Activated naive CD4-positive, alpha-beta T cell treated with anti-CD3 and anti-CD28 coated beads for 36 hours (primary cell): Measurements from ENCODE around the gene SLC35G6. TPM values are rescaled to one million over a fixed set of nuclear protein-coding genes. Genes with fewer than 3 reads are reported as not detected.
A peak's percentile ranks its signal among the peaks of the same experiment; 100 is the strongest.

Source experiments
- CTCF ChIA-PET: fragments of 350-600 bp; sonication (Branson Sonifier 250); formaldehyde crosslinking; loops from one replicate; lab custom pipeline; 2021; ENCODE audit warnings: antibody characterized with exemption; lab: Charles Lee
- DNase-seq: peaks from one replicate; pipeline ENCODE4 v3.0.0-alpha.2; 2020
- H3K27ac Mint-ChIP-seq: one replicate; pipeline ENCODE4 v1.8.0; 2021; ENCODE audit warnings: mild to moderate bottlenecking, mixed read lengths
- H3K27me3 Mint-ChIP-seq: one replicate; pipeline ENCODE4 v1.8.0; 2021; ENCODE audit warnings: low read depth, mixed read lengths
- H3K36me3 Mint-ChIP-seq: one replicate; pipeline ENCODE4 v1.8.0; 2021; ENCODE audit warnings: low read depth, mixed read lengths
- H3K4me1 Mint-ChIP-seq: one replicate; pipeline ENCODE4 v1.8.0; 2021; ENCODE audit warnings: low read depth, mixed read lengths
- H3K4me3 Mint-ChIP-seq: one replicate; pipeline ENCODE4 v1.8.0; 2021; ENCODE audit warnings: mild to moderate bottlenecking, moderate library complexity, mixed read lengths
- H3K9me3 Mint-ChIP-seq: one replicate; pipeline ENCODE4 v1.8.0; 2021; ENCODE audit warnings: mixed read lengths
- intact Hi-C: fragments of 100-400 bp; cut with micrococcal nuclease; formaldehyde crosslinking; loops from one replicate; pipeline ENCODE4 v1.15.1; 2023
- total RNA-seq, 2 experiments: library from RNA; stranded (reverse); gene quantifications; one replicate each; pipeline ENCODE4 v1.2.3, GENCODE V29; 2021

Gene SLC35G6
- total RNA-seq, 2 experiments from 2014 or later = not detected

DNA sequence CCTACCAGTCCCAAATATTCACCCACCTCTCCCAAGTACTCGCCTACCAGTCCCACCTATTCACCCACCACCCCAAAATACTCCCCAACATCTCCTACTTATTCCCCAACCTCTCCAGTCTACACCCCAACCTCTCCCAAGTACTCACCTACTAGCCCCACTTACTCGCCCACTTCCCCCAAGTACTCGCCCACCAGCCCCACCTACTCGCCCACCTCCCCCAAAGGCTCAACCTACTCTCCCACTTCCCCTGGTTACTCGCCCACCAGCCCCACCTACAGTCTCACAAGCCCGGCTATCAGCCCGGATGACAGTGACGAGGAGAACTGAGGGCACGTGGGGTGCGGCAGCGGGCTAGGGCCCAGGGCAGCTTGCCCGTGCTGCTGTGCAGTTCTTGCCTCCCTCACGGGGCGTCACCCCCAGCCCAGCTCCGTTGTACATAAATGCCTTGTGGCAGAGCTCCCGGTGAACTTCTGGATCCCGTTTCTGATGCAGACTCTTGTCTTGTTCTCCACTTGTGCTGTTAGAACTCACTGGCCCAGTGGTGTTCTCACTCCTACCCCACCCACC, 32.7 kb downstream of the SLC35G6 start:
- no peak overlapping the region for H3K27ac Mint-ChIP-seq
- H3K27me3 Mint-ChIP-seq = no peaks in the 10 kb centered on the region
- CTCF ChIA-PET = interaction anchor here (0.5 to 4.8 kb wide), 27 partner anchors 9 to 282 kb away, joined by 3 to 96 read pairs (median 4); partner anchors contain the start of genes FXR2, SENP3, TNFSF12 and TNFSF13
- no peak for DNase-seq
- H3K4me1 Mint-ChIP-seq = peaks cover 2% of the 10 kb centered on the region
- intact Hi-C loops = loop anchor here (1.0 to 10.0 kb wide), 3 partner anchors 47 to 171 kb away; partner anchors contain the start of genes SENP3, TP53 and WRAP53
- no peaks in the 10 kb centered on the region for H3K9me3 Mint-ChIP-seq
- H3K4me3 Mint-ChIP-seq = no peak overlapping the region
- H3K36me3 Mint-ChIP-seq = peaks cover 38% of the 10 kb centered on the region

DNA sequence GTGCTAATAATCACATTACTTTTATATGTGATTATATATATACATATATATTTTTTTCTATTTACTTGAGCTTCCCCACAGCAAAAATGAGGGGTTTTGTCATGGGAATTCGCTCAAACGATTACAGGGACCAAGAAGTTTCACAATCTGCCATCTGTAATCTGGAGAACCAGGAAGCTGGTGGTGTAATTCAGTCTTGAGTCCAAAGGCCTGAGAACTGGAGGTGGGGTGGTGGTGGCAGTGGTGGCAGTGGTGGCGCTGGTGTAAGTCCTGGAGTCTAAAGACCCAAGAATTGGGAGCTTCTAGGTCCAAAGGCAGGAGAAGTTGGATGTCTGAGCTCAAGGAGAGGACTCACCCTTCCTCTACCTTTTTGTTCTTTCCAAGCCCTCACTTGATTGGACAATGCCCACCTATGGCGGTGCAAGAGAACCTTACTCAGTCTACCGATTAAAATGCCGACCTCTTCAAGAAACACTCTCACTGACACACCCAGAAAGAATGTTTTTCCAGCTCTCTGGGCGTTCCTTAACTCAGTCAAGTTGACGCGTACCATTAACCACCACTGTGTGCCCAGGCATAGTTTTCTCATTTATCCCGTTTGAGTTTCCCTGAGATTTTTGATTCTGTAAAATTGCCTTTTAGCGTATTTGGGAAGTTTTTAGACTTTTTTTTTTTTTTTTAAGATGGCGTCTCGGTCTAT, 34.8 kb downstream of the SLC35G6 start:
- Mint-ChIP-seq H3K9me3 (no peaks in the 10 kb centered on the region), H3K27ac (no peak overlapping the region), H3K27me3 (no peaks in the 10 kb centered on the region), H3K36me3 (peaks cover 17% of the 10 kb centered on the region), H3K4me1 (peaks cover 2% of the 10 kb centered on the region), H3K4me3 (no peak overlapping the region)
- intact Hi-C loops = loop anchor here (10.0 kb wide), 1 partner anchor 169 kb away; the partner anchor contains the start of genes TP53 and WRAP53
- no peak for DNase-seq
- CTCF ChIA-PET = interaction anchor here (0.6 to 4.8 kb wide), 14 partner anchors 8 to 160 kb away, joined by 3 to 96 read pairs (median 4); partner anchors contain the start of genes FGF11, SENP3, TMEM95 and TNFSF13

DNA sequence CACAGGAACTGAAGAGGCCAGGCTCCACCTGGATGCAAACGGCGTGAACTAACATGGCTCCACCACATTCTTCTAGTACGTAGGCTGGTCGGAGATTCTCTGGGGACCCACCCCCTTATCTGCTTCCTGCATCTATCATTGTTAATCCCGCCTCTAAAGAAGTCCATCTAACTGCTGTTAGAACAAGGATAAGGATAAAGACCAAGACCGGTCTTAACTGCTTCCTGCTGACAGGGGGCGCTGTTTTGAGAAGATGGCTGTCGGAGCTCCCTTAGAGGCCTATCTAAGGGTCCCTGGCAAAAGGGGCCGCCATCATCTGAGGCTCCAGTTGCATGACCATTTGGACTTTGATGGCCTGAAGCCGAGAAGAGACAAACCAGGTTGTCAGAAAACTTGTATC, 41.8 kb downstream of the SLC35G6 start:
- H3K27ac Mint-ChIP-seq = no peak overlapping the region
- intact Hi-C loops = loop anchor here (1.0 kb wide), 1 partner anchor 38 kb away; the partner anchor contains the start of gene SENP3
- DNase-seq = peak; percentile 62
- CTCF ChIA-PET = interaction anchor here (0.7 to 2.6 kb wide), 12 partner anchors 8 to 322 kb away, joined by 3 to 31 read pairs (median 3); partner anchors contain the start of genes FXR2 and SENP3
- H3K4me1 Mint-ChIP-seq = no peaks in the 10 kb centered on the region
- H3K9me3 Mint-ChIP-seq = peaks cover 6% of the 10 kb centered on the region
- no peaks in the 10 kb centered on the region for H3K27me3 Mint-ChIP-seq
- no peaks in the 10 kb centered on the region for H3K36me3 Mint-ChIP-seq
- H3K4me3 Mint-ChIP-seq = no peak overlapping the region

- Mint-ChIP-seq H3K9me3 (peaks cover 15% of the 10 kb centered on the region), H3K4me1 (no peaks in the 10 kb centered on the region), H3K27me3 (no peaks in the 10 kb centered on the region), H3K36me3 (no peaks in the 10 kb centered on the region), H3K4me3 (no peak overlapping the region), H3K27ac (no peak overlapping the region)
- intact Hi-C loops = no loop called here
- DNase-seq = no peak
- CTCF ChIA-PET = no interaction called here
These were observed 47.6 kb downstream of the SLC35G6 start for GRCh38 chr17:7528842-7529241.

DNA sequence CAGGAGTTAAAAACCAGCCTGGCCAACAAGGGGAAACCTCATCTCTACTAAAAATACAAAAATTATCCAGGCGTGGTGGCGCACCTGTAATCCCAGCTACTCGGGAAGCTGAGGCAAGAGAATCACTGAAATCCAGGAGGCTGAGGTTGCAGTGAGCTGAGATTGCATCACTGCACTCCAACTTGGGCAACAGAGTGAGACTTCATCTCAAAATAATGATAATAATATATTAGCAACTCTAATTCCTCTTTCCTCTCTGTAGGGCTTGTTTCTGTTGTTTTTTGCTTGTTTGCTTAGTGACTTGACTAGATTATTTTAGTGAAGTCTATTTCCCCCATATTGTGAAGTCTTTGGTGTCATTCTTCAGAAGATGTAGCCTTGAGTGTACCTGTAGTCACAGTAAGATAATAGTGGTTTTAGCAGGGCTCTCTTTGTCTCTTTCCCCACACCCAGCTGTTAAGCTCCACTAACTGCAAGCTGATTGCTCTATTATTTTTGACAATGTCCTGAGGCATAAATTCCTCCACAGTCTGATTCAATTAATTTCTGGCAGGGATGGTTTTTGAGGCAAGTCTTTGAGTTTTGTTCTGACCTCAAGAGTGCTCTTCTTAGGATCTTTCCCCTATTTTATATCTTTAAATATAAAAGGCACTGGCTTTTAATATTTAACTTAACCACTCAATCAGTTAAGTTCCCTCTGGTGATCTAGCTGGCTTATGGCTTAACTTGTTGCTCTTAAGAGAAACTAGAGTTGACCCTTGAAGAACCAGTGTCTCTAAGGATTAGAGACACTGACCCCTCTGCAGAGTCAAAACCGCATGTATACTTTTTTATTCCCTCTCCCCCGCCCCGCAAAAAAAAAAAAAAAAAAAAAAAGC, 49.0 kb downstream of the SLC35G6 start:
- no peak for DNase-seq
- H3K36me3 Mint-ChIP-seq = no peaks in the 10 kb centered on the region
- H3K4me3 Mint-ChIP-seq = no peak overlapping the region
- no peak overlapping the region for H3K27ac Mint-ChIP-seq
- peaks cover 15% of the 10 kb centered on the region for H3K9me3 Mint-ChIP-seq
- intact Hi-C loops = no loop called here
- CTCF ChIA-PET = interaction anchor here (0.5 to 1.0 kb wide), 3 partner anchors 28 to 50 kb away, joined by 3 to 4 read pairs (median 4); no protein-coding TSS in a partner anchor
- H3K27me3 Mint-ChIP-seq = no peaks in the 10 kb centered on the region
- no peaks in the 10 kb centered on the region for H3K4me1 Mint-ChIP-seq

Other genes with a start within 250 kb of the SLC35G6 start
- 10 to 100 TPM; 26.7 to 29.4 TPM for gene DVL2, start 246.9 kb upstream of the SLC35G6 start, total RNA-seq
- gene PHF23, start 242.0 kb upstream of the SLC35G6 start, total RNA-seq = 10 to 100 TPM in 1 of 2 experiments, 1 to 10 TPM in 1; 8.4 to 10.0 TPM
- gene GABARAP, start 239.0 kb upstream of the SLC35G6 start, total RNA-seq = 100 to 1,000 TPM; 137 to 152 TPM
- 100 to 1,000 TPM; 147 to 152 TPM for gene CTDNEP1, start 229.7 kb upstream of the SLC35G6 start, total RNA-seq
- 10 to 100 TPM; 52.4 to 53.5 TPM for gene ELP5, start 229.2 kb upstream of the SLC35G6 start, total RNA-seq
- under 1 TPM in 1 of 2 experiments, not detected in 1; 0.40 TPM for gene CLDN7, start 219.0 kb upstream of the SLC35G6 start, total RNA-seq
- gene SLC2A4, start 199.7 kb upstream of the SLC35G6 start, total RNA-seq = under 1 TPM; 0.19 to 0.37 TPM
- under 1 TPM; 0.45 to 0.52 TPM for gene YBX2, start 186.8 kb upstream of the SLC35G6 start, total RNA-seq
- 100 to 1,000 TPM; 757 to 792 TPM for gene EIF5A, start 173.8 kb upstream of the SLC35G6 start, total RNA-seq
- 10 to 100 TPM; 28.2 to 32.2 TPM for gene GPS2, start 166.1 kb upstream of the SLC35G6 start, total RNA-seq
- gene NEURL4, start 152.1 kb upstream of the SLC35G6 start, total RNA-seq = 10 to 100 TPM; 21.9 to 22.5 TPM
- 100 to 1,000 TPM; 309 to 320 TPM for gene ACAP1, start 144.9 kb upstream of the SLC35G6 start, total RNA-seq
- under 1 TPM; 0.41 to 0.47 TPM for gene KCTD11, start 129.3 kb upstream of the SLC35G6 start, total RNA-seq
- not detected for gene TMEM95, start 126.3 kb upstream of the SLC35G6 start, total RNA-seq
- 1 to 10 TPM; 4.0 to 4.8 TPM for gene TNK1, start 100.4 kb upstream of the SLC35G6 start, total RNA-seq
- gene PLSCR3, start 86.9 kb upstream of the SLC35G6 start, total RNA-seq = 10 to 100 TPM; 58.6 to 59.4 TPM
- 10 to 100 TPM; 65.6 to 66.3 TPM for gene TMEM256, start 77.3 kb upstream of the SLC35G6 start, total RNA-seq
- gene NLGN2, start 73.6 kb upstream of the SLC35G6 start, total RNA-seq = 1 to 10 TPM; 7.7 to 8.9 TPM
- not detected for gene SPEM1, start 61.1 kb upstream of the SLC35G6 start, total RNA-seq
- gene SPEM2, start 55.8 kb upstream of the SLC35G6 start, total RNA-seq = not detected
- gene SPEM3, start 52.6 kb upstream of the SLC35G6 start, total RNA-seq = not detected
- 1 to 10 TPM; 3.3 to 3.5 TPM for gene TMEM102, start 46.0 kb upstream of the SLC35G6 start, total RNA-seq
- gene FGF11, start 41.9 kb upstream of the SLC35G6 start, total RNA-seq = 1 to 10 TPM; 1.3 to 1.6 TPM
- gene CHRNB1, start 36.4 kb upstream of the SLC35G6 start, total RNA-seq = 1 to 10 TPM; 5.1 to 5.9 TPM
- 1 to 10 TPM; 9.2 to 9.4 TPM for gene ZBTB4, start 1.8 kb upstream of the SLC35G6 start, total RNA-seq
- gene POLR2A, start 2.9 kb downstream of the SLC35G6 start, total RNA-seq = 100 to 1,000 TPM; 204 to 205 TPM
- 1 to 10 TPM; 5.8 to 7.4 TPM for gene TNFSF12, start 67.6 kb downstream of the SLC35G6 start, total RNA-seq
- gene TNFSF13, start 77.3 kb downstream of the SLC35G6 start, total RNA-seq = 1 to 10 TPM; 2.1 to 2.6 TPM
- gene SENP3, start 80.5 kb downstream of the SLC35G6 start, total RNA-seq = 10 to 100 TPM; 43.2 to 46.9 TPM
- 10 to 100 TPM; 11.6 to 12.6 TPM for gene CD68, start 98.2 kb downstream of the SLC35G6 start, total RNA-seq
- 10 to 100 TPM; 48.8 to 53.5 TPM for gene MPDU1, start 102.4 kb downstream of the SLC35G6 start, total RNA-seq
- gene SOX15, start 108.6 kb downstream of the SLC35G6 start, total RNA-seq = under 1 TPM in 1 of 2 experiments, not detected in 1; 0.20 TPM
- 10 to 100 TPM; 29.7 to 36.8 TPM for gene FXR2, start 133.5 kb downstream of the SLC35G6 start, total RNA-seq
- gene SAT2, start 146.4 kb downstream of the SLC35G6 start, total RNA-seq = 10 to 100 TPM; 14.3 to 16.9 TPM
- gene SHBG, start 148.7 kb downstream of the SLC35G6 start, total RNA-seq = not detected
- under 1 TPM; 0.14 to 0.30 TPM for gene ATP1B2, start 169.5 kb downstream of the SLC35G6 start, total RNA-seq
- 100 to 1,000 TPM; 148 to 149 TPM for gene TP53, start 206.0 kb downstream of the SLC35G6 start, total RNA-seq
- 10 to 100 TPM; 13.7 to 14.7 TPM for gene WRAP53, start 207.0 kb downstream of the SLC35G6 start, total RNA-seq
- not detected for gene EFNB3, start 223.8 kb downstream of the SLC35G6 start, total RNA-seq
- not detected for gene DNAH2, start 236.3 kb downstream of the SLC35G6 start, total RNA-seq